GM18511 (cell line): ENCODE measurements around the gene FGD4.
A peak's percentile ranks its signal among the peaks of the same experiment; 100 is the strongest.

Source experiments
- ATAC-seq: cut with Tn5 transposase; IDR thresholded peaks from one replicate; pipeline ENCODE4 v1.9.1; 2021; ENCODE audit warnings: mild to moderate bottlenecking, moderate library complexity; ENCODE audit not compliant: unreplicated experiment

Gene FGD4

GRCh38 chr12:32596030-32596429 lies 196.7 kb downstream of the FGD4 start:
- ATAC-seq = no peak

- ATAC-seq = no peak
These were observed 199.3 kb downstream of the FGD4 start for GRCh38 chr12:32598688-32599087.

- no peak for ATAC-seq
These were observed 201.3 kb downstream of the FGD4 start for GRCh38 chr12:32600681-32601080.

- ATAC-seq = no peak
These were observed 203.7 kb downstream of the FGD4 start for GRCh38 chr12:32603071-32603470.

GRCh38 chr12:32603858-32604257 lies 204.5 kb downstream of the FGD4 start:
- peak; percentile 93 for ATAC-seq

- ATAC-seq = peak; percentile 4
These were observed 205.2 kb downstream of the FGD4 start for GRCh38 chr12:32604565-32604964.

- ATAC-seq = no peak
These were observed 206.2 kb downstream of the FGD4 start for GRCh38 chr12:32605326-32606095.

GRCh38 chr12:32606443-32606842 lies 207.1 kb downstream of the FGD4 start:
- no peak for ATAC-seq

GRCh38 chr12:32609966-32610365 lies 210.6 kb downstream of the FGD4 start:
- peak; percentile 68 for ATAC-seq

- no peak for ATAC-seq
These were observed 212.6 kb downstream of the FGD4 start for GRCh38 chr12:32611986-32612385.

GRCh38 chr12:32612658-32613614 lies 213.6 kb downstream of the FGD4 start:
- ATAC-seq = no peak

- ATAC-seq = no peak
These were observed 216.1 kb downstream of the FGD4 start for GRCh38 chr12:32615441-32615840.

- ATAC-seq = no peak
These were observed 218.2 kb downstream of the FGD4 start for GRCh38 chr12:32617534-32617933.

GRCh38 chr12:32618115-32618514 lies 218.8 kb downstream of the FGD4 start:
- no peak for ATAC-seq

- no peak for ATAC-seq
These were observed 228.6 kb downstream of the FGD4 start for GRCh38 chr12:32627976-32628375.

GRCh38 chr12:32641287-32641901 lies 242.0 kb downstream of the FGD4 start:
- ATAC-seq = no peak

- ATAC-seq = no peak
These were observed 245.1 kb downstream of the FGD4 start for GRCh38 chr12:32644431-32644830.

- no peak for ATAC-seq
These were observed 247.9 kb downstream of the FGD4 start for GRCh38 chr12:32647275-32647674.

GRCh38 chr12:32650508-32650907 lies 251.2 kb downstream of the FGD4 start:
- ATAC-seq = no peak

GRCh38 chr12:32651151-32651955 lies 252.0 kb downstream of the FGD4 start:
- no peak for ATAC-seq

- no peak for ATAC-seq
These were observed 252.5 kb downstream of the FGD4 start for GRCh38 chr12:32651956-32652210.
